Tibial nerve (tissue), 4 donors: ENCODE results near the gene MOCS1. TPM values are rescaled to one million over a fixed set of nuclear protein-coding genes. Genes with fewer than 3 reads are reported as not detected.

Experiments used
- DNase-seq, 2 donors: peaks; one replicate each; pipeline ENCODE4 v3.0.0-alpha.2; 2019; ENCODE audit warnings: low spot score in 2 of 2
- H3K27ac ChIP-seq, 4 donors: fragments of 200-600 bp; sonication (generic) in 3 of 4; one replicate each; pipeline ENCODE4 v1.5.1; 2017 to 2019; ENCODE audit warnings: mild to moderate bottlenecking in 1 of 4
- H3K27me3 ChIP-seq, 2 donors: fragments of 200-600 bp; sonication (generic) in 1 of 2; one replicate each; pipeline versions ENCODE4 v1.5.1 to v1.6.0; 2017 to 2019
- H3K36me3 ChIP-seq, 3 donors: fragments of 200-600 bp; sonication (generic); one replicate each; pipeline ENCODE4 v1.5.1; 2018 to 2019
- H3K4me1 ChIP-seq, 4 donors: fragments of 200-600 bp; sonication (generic) in 3 of 4; one replicate each; pipeline ENCODE4 v1.5.1; 2017 to 2019
- H3K4me3 ChIP-seq, 4 donors: fragments of 200-600 bp; sonication (generic) in 3 of 4; one replicate each; pipeline ENCODE4 v1.5.1; 2017 to 2019; ENCODE audit warnings: mild to moderate bottlenecking in 1 of 4, moderate library complexity in 1 of 4
- H3K9me3 ChIP-seq, 4 donors: fragments of 200-600 bp; sonication (generic) in 3 of 4; one replicate each; pipeline ENCODE4 v1.5.1; 2017 to 2019
- CTCF ChIP-seq, 5 experiments: fragments of 200-600 bp in 3 of 5; fragments of 450-650 bp in 2 of 5; sonication (generic) in 3 of 5; IDR thresholded peaks; one replicate each; pipeline ENCODE4 v1.5.1; 2016 to 2019; ENCODE audit warnings: antibody characterized with exemption in 5 of 5, mild to moderate bottlenecking in 3 of 5, moderate library complexity in 2 of 5
- EP300 ChIP-seq, 2 donors: sonication (generic); formaldehyde crosslinking; IDR thresholded peaks; one replicate each; pipeline ENCODE4 v1.6.1; 2017; ENCODE audit warnings: antibody characterized with exemption in 2 of 2, mild to moderate bottlenecking in 1 of 2
- POLR2A ChIP-seq, 2 donors: fragments of 450-650 bp; IDR thresholded peaks; one replicate each; pipeline ENCODE4 v1.6.1; 2017; ENCODE audit warnings: antibody characterized with exemption in 2 of 2, mild to moderate bottlenecking in 2 of 2, moderate library complexity in 2 of 2
- WGBS, 2 donors: methylation state at CpG; one replicate each; pipeline ENCODE4 v1.1.5; 2018; 5-methylcytosine and 5-hydroxymethylcytosine counted together
- total RNA-seq, 4 donors: library from RNA; depleted of rRNA; stranded (reverse); fragments of >200 nt; gene quantifications; one replicate each; pipeline ENCODE4 v1.1.0, GENCODE V29; 2016

Gene MOCS1
- total RNA-seq, 4 donors from 2014 or later: 56.7 to 103 (median 71.0) TPM

GRCh38 chr6:39941820-39942219 is 7.6 kb upstream of the MOCS1 start:
- no peaks in the 10 kb centered on the region for H3K27me3 ChIP-seq
- no peaks in the 10 kb centered on the region for H3K9me3 ChIP-seq
- DNase-seq: no peak
- WGBS, 2 donors: 79 to 80% methylated on average over 4 of the region's 4 CpGs
- no peak overlapping the region for H3K4me3 ChIP-seq
- no peak for TF ChIP-seq CTCF (IDR thresholded peaks at IDR 0.05)
- no peak for TF ChIP-seq POLR2A (IDR thresholded peaks at IDR 0.05)
- TF ChIP-seq EP300 (IDR thresholded peaks at IDR 0.05): no peak
- no peaks in the 10 kb centered on the region for H3K36me3 ChIP-seq
- H3K27ac ChIP-seq: no peak overlapping the region
- H3K4me1 ChIP-seq: no peaks in the 10 kb centered on the region

DNA sequence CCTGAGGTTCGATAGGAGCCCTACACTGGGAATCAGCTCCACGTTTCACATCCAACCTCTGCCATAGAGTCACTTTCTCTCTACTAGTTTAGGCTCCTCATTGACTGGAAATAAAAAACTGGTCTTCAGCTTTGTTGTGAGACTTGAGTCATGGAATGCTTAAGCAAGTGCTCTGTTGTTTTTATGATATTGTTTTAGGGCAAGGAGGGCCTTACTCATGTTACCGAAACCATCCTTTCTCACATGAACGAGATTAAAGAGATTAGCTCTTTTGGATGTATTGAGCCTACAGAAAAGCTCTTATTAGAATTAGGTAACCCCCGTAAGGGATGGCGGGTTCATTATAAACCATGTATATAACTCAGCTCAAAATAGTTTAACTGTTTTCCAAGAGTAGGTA is 6.9 kb upstream of the MOCS1 start:
- Histone ChIP-seq H3K9me3 (no peaks in the 10 kb centered on the region), H3K4me3 (no peak overlapping the region), H3K4me1 (no peaks in the 10 kb centered on the region), H3K36me3 (no peaks in the 10 kb centered on the region), H3K27ac (no peak overlapping the region), H3K27me3 (no peaks in the 10 kb centered on the region)
- TF ChIP-seq EP300 (IDR thresholded peaks at IDR 0.05) (no peak), POLR2A (IDR thresholded peaks at IDR 0.05) (no peak), CTCF (IDR thresholded peaks at IDR 0.05) (no peak)
- no peak for DNase-seq
- 91 to 92% methylated on average over 6 of the region's 6 CpGs for WGBS, 2 donors

DNA sequence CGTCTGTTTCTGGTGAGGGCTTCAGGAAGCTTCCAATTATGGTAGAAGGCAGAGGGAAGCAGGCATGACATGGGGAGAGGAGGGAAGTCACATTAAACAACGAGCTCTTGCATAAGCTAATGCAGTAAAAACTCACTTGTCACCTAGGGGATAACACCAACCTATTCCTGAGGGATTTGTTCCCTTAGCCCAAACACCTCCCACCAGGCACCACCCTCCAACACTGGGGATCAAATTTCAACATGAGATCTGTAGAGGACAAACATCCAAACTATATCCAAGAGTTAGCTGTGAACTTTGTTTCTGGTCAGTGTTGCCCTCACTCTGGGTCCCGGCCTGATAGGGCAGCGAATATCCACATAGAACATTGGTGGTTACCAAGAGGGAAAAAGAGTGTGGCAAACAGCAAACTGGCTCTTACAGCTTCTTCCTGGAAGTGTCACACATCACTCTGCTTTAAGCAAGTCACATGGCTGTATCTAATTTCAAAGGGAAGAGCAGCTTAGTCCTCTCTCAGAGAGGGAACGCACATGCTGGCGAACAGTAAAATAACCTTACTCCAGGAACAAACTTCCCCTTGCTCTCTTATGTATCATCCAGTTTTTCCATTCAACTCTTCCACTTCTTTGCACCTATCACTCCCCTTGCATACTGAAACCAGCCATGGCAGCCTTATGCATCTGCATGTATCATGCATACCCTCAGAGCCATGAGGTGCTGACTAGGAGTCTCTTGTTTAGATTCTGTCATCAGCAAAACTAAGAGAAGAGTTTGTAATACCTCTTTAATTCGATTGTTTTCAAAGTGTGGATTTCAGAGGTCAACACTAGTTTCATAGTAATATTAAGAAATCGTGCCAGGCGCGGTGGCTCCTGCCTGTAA is 4.8 kb upstream of the MOCS1 start:
- no peaks in the 10 kb centered on the region for H3K36me3 ChIP-seq
- TF ChIP-seq POLR2A (IDR thresholded peaks at IDR 0.05) (no peak), CTCF (IDR thresholded peaks at IDR 0.05) (no peak), EP300 (IDR thresholded peaks at IDR 0.05) (no peak)
- no peak overlapping the region for H3K4me3 ChIP-seq
- H3K4me1 ChIP-seq: peaks cover 0 to 13% (median 6%) of the 10 kb centered on the region in 4 donors
- H3K27me3 ChIP-seq: no peaks in the 10 kb centered on the region
- H3K9me3 ChIP-seq: no peaks in the 10 kb centered on the region
- H3K27ac ChIP-seq: no peak overlapping the region
- WGBS, 2 donors: 80% methylated on average over 10 of the region's 10 CpGs
- no peak for DNase-seq

DNA sequence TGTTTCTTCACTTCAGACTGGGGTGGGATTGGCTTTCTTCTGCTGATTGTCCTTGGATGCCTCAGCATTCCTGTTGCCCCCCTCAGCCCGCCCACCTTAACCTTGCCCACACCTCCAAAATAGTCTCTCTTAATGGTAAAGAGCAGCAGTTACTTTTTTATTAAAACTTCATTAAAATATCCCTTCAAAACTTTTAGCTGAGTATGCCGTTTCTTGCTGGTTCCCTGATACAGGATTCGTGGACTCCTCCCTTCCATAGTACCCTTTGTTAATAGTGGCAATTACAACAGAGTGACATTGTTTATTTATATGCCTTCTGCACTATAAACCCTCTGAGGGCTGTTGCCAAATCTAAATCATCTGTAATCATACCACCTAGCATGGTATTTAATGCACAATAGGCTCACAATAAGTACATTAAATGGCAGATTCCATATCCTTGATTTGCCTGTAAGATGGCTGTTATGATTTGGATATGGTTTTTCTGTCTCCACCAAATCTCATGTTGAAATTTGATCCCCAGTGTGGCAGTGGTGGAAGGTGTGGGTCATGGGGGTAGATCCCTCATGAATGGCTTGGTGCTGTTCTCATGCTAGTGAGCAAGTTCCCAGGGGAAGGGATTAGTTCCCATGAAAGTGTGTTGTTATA is 3.5 kb upstream of the MOCS1 start:
- H3K36me3 ChIP-seq: no peaks in the 10 kb centered on the region

More for the DNA sequence above, 3.5 kb upstream of the MOCS1 start:
- H3K4me3 ChIP-seq: no peak overlapping the region
- no peaks in the 10 kb centered on the region for H3K27me3 ChIP-seq
- no peaks in the 10 kb centered on the region for H3K9me3 ChIP-seq
- TF ChIP-seq CTCF (IDR thresholded peaks at IDR 0.05) (no peak), POLR2A (IDR thresholded peaks at IDR 0.05) (no peak), EP300 (IDR thresholded peaks at IDR 0.05) (no peak)
- H3K4me1 ChIP-seq: peaks cover 0 to 21% (median 7%) of the 10 kb centered on the region in 4 donors
- 79 to 83% methylated on average over 3 of the region's 3 CpGs for WGBS, 2 donors
- H3K27ac ChIP-seq: no peak overlapping the region
- DNase-seq: no peak
